ENCODE data around the gene RUNX3. TPM values are rescaled to one million over a fixed set of nuclear protein-coding genes. Genes with fewer than 3 reads are reported as not detected.

RUNX3 gene
- total RNA-seq, 1 experiment from 2014 or later: 0.33 TPM

DNA sequence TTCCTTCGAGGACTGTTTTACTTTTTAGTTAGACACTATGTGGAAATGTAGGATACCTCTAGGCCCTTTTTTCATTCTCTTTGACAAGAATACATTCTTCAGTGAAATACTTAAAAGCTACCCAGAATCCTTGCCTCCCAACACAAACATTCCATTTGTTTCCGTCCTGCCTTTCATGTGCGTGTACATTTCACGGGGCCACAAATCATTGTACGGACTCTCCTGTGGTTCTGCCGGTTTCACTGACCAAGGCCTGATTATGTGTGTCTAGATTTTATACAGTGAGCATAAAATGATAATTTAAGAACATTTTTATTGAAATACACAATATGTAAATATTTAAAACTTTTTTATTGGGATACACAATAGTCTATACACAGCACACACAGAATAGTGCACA is 76.4 kb downstream of the RUNX3 start:
- no peak overlapping the region for H4K8ac ChIP-seq (replicated peaks; ENCODE audit: insufficient read length, low read depth, low read length)
- H3K14ac ChIP-seq (ENCODE audit: insufficient read depth, low read length): no peak overlapping the region
- no peak for DNase-seq
- Mint-ChIP-seq H3K36me3 (ENCODE audit: insufficient read depth in 1 of 3, low read depth in 3 of 3) (no peaks in the 10 kb centered on the region), H3K9me3 (no peaks in the 10 kb centered on the region), H3K4me3 (no peak overlapping the region), H3K27me3 (ENCODE audit: low read depth) (peaks cover 14% of the 10 kb centered on the region), H3K27ac (no peak overlapping the region), H3K4me1 (peaks cover 3 to 4% of the 10 kb centered on the region in 2 experiments; a peak in 2 of 4 replicates)
- H3K4ac ChIP-seq (ENCODE audit: low read depth, low read length): no peak overlapping the region
- H3T11ph ChIP-seq (ENCODE audit: low read length): no peak overlapping the region
- no peak overlapping the region for H2AK5ac ChIP-seq (ENCODE audit: insufficient read length, low read length)
- WGBS (ENCODE audit: extremely low coverage, insufficient read length, low lambda C conversion rate): no CpG with 5 or more reads among the region's 6 CpGs
- H3K23me2 ChIP-seq (ENCODE audit: insufficient read length, low read depth, low read length, poor library complexity, severe bottlenecking): no peaks in the 10 kb centered on the region
- H4K5ac ChIP-seq (ENCODE audit: insufficient read length, low read depth, low read length): no peak overlapping the region
- H3K9me3 ChIP-seq (ENCODE audit: control insufficient read depth, low read depth, low read length): no peaks in the 10 kb centered on the region
- no peak overlapping the region for H3K27ac ChIP-seq (ENCODE audit: insufficient read length, low read depth, low read length)
- TF ChIP-seq, protein P1, sequence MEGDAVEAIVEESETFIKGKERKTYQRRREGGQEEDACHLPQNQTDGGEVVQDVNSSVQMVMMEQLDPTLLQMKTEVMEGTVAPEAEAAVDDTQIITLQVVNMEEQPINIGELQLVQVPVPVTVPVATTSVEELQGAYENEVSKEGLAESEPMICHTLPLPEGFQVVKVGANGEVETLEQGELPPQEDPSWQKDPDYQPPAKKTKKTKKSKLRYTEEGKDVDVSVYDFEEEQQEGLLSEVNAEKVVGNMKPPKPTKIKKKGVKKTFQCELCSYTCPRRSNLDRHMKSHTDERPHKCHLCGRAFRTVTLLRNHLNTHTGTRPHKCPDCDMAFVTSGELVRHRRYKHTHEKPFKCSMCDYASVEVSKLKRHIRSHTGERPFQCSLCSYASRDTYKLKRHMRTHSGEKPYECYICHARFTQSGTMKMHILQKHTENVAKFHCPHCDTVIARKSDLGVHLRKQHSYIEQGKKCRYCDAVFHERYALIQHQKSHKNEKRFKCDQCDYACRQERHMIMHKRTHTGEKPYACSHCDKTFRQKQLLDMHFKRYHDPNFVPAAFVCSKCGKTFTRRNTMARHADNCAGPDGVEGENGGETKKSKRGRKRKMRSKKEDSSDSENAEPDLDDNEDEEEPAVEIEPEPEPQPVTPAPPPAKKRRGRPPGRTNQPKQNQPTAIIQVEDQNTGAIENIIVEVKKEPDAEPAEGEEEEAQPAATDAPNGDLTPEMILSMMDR (conservative IDR thresholded peaks at IDR 0.05): no peak
- no peak overlapping the region for H4K91ac ChIP-seq (ENCODE audit: insufficient read length, low read depth, low read length)
- H3K4me1 ChIP-seq (ENCODE audit: insufficient read depth, low read length): no peaks in the 10 kb centered on the region
- no peak overlapping the region for H3K18ac ChIP-seq (ENCODE audit: insufficient read length, low read depth, low read length)
- H2AFZ ChIP-seq (ENCODE audit: low read length): no peak overlapping the region
- no peak overlapping the region for H2BK5ac ChIP-seq (ENCODE audit: insufficient read length, low read length)
- H4K20me1 ChIP-seq (ENCODE audit: control insufficient read depth, insufficient read depth, insufficient read length): no peaks in the 10 kb centered on the region
- H3K4me2 ChIP-seq (ENCODE audit: insufficient read depth, insufficient read length, low read length): no peak overlapping the region
- H3K27me3 ChIP-seq (ENCODE audit: insufficient read depth, low read length): peaks cover 2% of the 10 kb centered on the region; the same call in 1 of the 2 replicates
- H2BK12ac ChIP-seq (ENCODE audit: insufficient read length, low read depth, low read length): no peak overlapping the region
- no peak overlapping the region for H3K9ac ChIP-seq (ENCODE audit: extremely low read depth, insufficient read length, low read length)
- no peak overlapping the region for H2BK15ac ChIP-seq (ENCODE audit: low read depth, low read length)
- no peaks in the 10 kb centered on the region for H3K79me2 ChIP-seq (ENCODE audit: insufficient read depth, low read length)
- H3K56ac ChIP-seq (ENCODE audit: insufficient read length, low read depth, low read length): no peak overlapping the region
- no peak overlapping the region for H2BK120ac ChIP-seq (ENCODE audit: low read depth, low read length, poor library complexity, severe bottlenecking)
- H3K79me1 ChIP-seq (ENCODE audit: insufficient read depth, low read depth, low read length, poor library complexity, severe bottlenecking): no peaks in the 10 kb centered on the region
- H3K23ac ChIP-seq (ENCODE audit: insufficient read length, low read depth, low read length): no peak overlapping the region
- no peak overlapping the region for H2BK20ac ChIP-seq (ENCODE audit: low read depth, low read length, poor library complexity, severe bottlenecking)

All from H9 (cell line).